GM19452 (cell line): ENCODE data around the gene PCDHB12.
"Not testable (repeated sequence)": the region's sequence is repeated elsewhere in the genome, so short reads cannot be mapped to it uniquely, and the experiment has no call there.

Experiments
- ATAC-seq: cut with Tn5 transposase; IDR thresholded peaks from one replicate; pipeline ENCODE4 v1.9.1; 2021; ENCODE audit not compliant: unreplicated experiment

The PCDHB12 gene

DNA sequence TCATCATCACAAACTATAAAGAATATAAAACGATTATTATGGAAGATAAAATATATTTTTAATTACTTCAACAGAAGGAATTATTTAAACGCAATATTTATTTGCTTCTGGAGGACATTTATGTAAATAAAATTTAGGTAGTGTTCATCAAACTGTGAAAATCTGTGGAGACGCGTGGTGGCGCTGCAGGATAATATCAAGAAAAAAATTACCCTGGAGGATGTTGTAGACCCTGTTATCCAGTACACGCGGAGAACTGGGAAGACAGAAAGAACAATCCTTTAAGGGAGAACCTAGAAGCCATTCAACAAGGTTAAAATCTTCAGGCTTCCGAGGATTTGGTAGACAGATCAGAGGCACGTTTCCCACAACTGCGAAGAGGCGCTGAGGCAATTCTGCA, at the start of gene PCDHB12:
Gene PCDHB12 (plus strand): TSS at position 242 of the 400 bp plus-strand sequence. CDS start 189 bp downstream, outside the sequence.
- ATAC-seq, result no peak

GRCh38 chr5:141172381-141173204, 35.9 kb upstream of the PCDHB12 start, which contains the start of gene PCDHB7:
PCDHB7 (plus strand) TSS chr5:141172644; CDS start chr5:141172836, 192 bp downstream.
- no peak for ATAC-seq

DNA sequence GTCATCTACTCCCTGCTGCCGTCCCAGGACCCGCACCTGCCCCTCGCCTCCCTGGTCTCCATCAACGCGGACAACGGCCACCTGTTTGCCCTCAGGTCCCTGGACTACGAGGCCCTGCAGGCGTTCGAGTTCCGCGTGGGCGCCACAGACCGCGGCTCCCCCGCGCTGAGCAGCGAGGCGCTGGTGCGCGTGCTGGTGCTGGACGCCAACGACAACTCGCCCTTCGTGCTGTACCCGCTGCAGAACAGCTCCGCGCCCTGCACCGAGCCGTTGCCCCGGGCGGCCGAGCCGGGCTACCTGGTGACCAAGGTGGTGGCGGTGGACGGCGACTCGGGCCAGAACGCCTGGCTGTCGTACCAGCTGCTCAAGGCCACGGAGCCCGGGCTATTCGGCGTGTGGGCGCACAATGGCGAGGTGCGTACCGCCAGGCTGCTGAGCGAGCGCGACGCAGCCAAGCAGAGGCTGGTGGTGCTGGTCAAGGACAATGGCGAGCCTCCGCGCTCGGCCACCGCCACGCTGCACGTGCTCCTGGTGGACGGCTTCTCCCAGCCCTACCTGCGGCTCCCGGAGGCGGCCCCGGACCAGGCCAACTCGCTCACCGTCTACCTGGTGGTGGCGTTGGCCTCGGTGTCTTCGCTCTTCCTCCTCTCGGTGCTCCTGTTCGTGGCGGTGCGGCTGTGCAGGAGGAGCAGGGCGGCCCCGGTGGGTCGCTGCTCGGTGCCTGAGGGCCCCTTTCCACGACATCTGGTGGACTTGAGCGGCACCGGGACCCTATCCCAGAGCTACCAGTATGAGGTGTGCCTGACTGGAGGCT, 34.0 kb upstream of the PCDHB12 start:
- ATAC-seq, result not testable (repeated sequence)

DNA sequence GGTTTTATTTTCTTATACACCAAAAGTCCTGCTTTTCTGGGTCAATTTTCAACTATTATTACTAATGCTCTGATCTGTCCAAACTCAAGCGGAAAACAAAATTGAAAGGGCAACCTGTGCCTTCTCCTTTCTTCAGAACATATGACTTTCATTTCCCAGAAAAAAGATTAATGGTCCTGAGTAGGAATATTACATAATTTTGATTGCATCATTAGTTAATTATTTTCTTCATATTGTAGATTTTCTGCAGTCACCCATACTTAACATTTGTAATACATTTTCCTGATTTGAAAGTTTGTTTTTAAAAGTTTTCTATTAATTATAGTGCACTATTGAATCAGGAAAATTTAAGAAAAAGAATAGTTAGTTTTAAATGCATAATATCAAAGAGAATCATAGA, 32.6 kb upstream of the PCDHB12 start:
- no peak for ATAC-seq

GRCh38 chr5:141177577-141178191, 30.8 kb upstream of the PCDHB12 start, which contains the start of gene PCDHB8:
PCDHB8 (plus strand) TSS chr5:141177790; CDS start chr5:141178035, 245 bp downstream.
- not testable (repeated sequence) for ATAC-seq

DNA sequence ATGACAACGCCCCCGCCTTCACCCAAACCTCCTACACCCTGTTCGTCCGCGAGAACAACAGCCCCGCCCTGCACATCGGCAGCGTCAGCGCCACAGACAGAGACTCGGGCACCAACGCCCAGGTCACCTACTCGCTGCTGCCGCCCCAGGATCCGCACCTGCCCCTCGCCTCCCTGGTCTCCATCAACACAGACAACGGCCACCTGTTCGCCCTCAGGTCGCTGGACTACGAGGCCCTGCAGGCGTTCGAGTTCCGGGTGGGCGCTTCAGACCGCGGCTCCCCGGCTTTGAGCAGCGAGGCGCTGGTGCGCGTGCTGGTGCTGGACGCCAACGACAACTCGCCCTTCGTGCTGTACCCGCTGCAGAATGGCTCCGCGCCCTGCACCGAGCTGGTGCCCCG, 29.1 kb upstream of the PCDHB12 start:
- ATAC-seq, result not testable (repeated sequence)

DNA sequence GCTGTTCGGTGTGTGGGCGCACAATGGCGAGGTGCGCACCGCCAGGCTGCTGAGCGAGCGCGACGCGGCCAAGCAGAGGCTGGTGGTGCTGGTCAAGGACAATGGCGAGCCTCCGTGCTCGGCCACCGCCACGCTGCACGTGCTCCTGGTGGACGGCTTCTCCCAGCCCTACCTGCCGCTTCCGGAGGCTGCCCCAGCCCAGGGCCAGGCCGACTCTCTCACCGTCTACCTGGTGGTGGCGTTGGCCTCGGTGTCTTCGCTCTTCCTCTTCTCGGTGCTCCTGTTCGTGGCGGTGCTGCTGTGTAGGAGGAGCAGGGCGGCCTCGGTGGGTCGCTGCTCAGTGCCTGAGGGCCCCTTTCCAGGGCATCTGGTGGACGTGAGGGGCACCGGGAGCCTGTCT, 28.6 kb upstream of the PCDHB12 start:
- ATAC-seq, result not testable (repeated sequence)

DNA sequence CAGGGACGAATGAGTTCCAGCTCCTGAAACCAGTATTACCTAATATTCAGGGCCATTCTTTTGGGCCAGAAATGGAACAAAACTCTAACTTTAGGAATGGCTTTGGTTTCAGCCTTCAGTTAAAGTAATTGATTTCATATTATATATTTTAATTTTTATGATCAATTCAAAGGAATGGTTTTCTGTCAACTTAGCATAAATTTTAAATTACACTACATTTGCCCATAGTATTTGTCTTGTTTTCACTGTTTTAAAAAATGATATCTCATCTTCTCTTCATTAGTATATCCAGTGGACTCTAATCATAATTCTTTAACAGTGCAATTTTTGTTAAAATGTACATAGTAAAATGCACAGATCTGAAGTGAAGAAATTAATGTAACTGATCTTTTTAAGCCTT, 28.2 kb upstream of the PCDHB12 start:
- ATAC-seq, result no peak

DNA sequence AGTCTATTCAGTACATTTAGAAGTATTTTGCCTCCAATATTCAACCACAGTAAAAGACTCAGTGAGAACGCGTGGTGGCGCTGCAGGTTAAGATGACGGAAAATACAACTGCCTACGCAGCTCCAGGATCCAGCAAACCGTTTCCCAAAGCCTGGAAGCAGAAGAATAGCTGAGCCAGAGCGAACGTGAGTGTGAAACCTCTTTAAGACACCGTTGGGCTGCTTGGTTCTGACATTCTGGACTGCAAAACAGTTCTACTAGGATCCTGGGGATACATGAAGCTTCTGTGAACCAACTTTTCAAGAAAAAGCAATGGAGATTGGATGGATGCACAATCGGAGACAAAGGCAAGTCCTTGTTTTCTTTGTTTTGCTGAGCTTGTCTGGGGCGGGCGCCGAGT, 26.3 kb upstream of the PCDHB12 start, which contains the start of gene PCDHB16:
Gene PCDHB16 (plus strand): TSS at position 140 of the 400 bp plus-strand sequence. CDS start 173 bp downstream, at position 313.
- ATAC-seq, result no peak

DNA sequence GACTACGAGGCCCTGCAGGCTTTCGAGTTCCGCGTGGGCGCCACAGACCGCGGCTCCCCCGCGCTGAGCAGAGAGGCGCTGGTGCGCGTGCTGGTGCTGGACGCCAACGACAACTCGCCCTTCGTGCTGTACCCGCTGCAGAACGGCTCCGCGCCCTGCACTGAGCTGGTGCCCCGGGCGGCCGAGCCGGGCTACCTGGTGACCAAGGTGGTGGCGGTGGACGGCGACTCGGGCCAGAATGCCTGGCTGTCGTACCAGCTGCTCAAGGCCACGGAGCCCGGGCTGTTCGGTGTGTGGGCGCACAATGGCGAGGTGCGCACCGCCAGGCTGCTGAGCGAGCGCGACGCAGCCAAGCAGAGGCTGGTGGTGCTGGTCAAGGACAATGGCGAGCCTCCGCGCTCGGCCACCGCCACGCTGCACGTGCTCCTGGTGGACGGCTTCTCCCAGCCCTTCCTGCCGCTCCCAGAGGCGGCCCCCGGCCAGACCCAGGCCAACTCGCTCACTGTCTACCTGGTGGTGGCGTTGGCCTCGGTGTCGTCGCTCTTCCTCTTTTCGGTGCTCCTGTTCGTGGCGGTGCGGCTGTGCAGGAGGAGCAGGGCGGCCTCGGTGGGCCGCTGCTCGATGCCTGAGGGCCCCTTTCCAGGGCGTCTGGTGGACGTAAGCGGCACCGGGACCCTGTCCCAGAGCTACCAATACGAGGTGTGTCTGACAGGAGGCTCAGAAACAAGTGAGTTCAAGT, 24.2 kb upstream of the PCDHB12 start:
- not testable (repeated sequence) for ATAC-seq

GRCh38 chr5:141186897-141187512, 21.5 kb upstream of the PCDHB12 start, which contains the start of gene PCDHB9:
PCDHB9 (plus strand) TSS chr5:141187161; CDS start chr5:141187319, 158 bp downstream.
- ATAC-seq, result no peak

- not testable (repeated sequence) for ATAC-seq
Observed at GRCh38 chr5:141188682-141189081, 19.8 kb upstream of the PCDHB12 start.

- not testable (repeated sequence) for ATAC-seq
Observed at GRCh38 chr5:141189131-141189530, 19.4 kb upstream of the PCDHB12 start.

- no peak for ATAC-seq
Observed at GRCh38 chr5:141192110-141192725, 16.3 kb upstream of the PCDHB12 start, which contains the start of gene PCDHB10. PCDHB10 (plus strand) TSS chr5:141192353; CDS start chr5:141192553, 200 bp downstream.

DNA sequence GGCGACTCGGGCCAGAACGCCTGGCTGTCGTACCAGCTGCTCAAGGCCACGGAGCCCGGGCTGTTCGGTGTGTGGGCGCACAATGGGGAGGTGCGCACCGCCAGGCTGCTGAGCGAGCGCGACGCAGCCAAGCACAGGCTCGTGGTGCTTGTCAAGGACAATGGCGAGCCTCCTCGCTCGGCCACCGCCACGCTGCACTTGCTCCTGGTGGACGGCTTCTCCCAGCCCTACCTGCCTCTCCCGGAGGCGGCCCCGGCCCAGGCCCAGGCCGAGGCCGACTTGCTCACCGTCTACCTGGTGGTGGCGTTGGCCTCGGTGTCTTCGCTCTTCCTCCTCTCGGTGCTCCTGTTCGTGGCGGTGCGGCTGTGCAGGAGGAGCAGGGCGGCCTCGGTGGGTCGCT, 14.2 kb upstream of the PCDHB12 start:
- not testable (repeated sequence) for ATAC-seq

DNA sequence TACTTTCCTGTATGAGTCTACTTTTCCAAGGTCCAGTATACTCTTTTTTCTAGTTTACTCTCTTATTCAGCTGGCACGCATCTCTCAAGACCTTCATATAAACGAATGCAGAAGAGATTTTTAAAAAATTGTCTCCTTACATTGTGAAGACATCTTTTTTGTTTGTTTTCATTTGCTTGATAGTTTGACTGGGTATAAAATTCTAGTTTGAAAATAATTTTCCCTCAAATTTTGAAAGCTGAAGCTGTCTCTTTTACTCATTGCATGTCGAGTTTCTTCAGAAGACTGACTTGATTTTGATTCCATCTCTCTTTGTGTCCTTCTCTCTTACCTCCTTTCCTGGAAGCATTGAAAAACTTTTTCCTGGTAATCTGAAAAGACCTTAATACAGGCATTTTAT, 12.2 kb upstream of the PCDHB12 start:
- no peak for ATAC-seq

DNA sequence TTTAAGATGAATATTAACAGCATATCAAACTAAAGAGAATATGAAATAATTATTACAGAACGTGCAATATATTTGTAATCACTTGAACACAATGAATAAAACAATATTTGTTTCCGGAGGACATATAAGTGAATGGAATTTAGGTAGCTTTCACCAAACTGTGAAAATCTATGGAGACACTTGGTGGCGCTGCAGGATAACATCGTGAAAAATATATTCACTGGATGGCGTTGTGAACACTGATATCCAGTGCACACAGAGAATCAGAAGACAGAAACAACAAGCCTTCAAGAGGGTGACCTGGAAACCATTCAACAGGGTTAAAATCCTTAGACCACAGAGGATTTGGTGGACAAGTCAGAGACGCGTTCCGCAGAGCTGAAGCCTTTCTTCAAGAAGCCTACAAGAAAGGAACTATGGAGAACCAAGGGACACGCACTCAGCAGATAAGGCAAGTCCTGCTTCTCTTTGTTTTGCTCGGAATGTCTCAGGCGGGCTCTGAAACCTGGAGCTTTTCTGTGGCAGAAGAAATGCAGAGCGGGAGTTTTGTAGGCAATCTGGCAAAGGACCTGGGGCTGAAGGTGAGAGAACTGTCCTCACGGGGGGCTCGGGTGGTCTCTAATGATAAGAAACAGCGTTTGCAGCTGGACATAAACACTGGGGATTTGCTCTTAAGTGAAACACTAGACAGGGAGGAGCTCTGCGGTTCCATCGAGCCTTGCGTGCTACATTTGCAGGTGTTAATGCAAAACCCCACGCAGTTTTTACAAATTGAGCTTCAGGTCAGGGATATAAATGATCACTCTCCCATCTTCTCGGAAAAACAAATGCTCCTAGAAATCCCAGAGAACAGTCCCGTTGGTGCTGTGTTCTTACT, 8.9 kb upstream of the PCDHB12 start, which contains the start of gene PCDHB11:
Gene PCDHB11 (plus strand): TSS at position 269 of the 877 bp plus-strand sequence. CDS start 148 bp downstream, at position 417.
- no peak for ATAC-seq

DNA sequence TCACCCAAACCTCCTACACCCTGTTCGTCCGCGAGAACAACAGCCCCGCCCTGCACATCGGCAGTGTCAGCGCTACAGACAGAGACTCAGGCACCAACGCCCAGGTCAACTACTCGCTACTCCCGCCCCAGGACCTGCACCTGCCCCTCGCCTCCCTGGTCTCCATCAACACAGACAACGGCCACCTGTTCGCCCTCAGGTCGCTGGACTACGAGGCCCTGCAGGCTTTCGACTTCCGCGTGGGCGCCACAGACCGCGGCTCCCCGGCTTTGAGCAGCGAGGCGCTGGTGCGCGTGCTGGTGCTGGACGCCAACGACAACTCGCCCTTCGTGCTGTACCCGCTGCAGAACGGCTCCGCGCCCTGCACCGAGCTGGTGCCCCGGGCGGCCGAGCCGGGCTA, 7.4 kb upstream of the PCDHB12 start:
- ATAC-seq, result not testable (repeated sequence)
